ENCODE results near the gene SOX5.

Gene SOX5

DNA sequence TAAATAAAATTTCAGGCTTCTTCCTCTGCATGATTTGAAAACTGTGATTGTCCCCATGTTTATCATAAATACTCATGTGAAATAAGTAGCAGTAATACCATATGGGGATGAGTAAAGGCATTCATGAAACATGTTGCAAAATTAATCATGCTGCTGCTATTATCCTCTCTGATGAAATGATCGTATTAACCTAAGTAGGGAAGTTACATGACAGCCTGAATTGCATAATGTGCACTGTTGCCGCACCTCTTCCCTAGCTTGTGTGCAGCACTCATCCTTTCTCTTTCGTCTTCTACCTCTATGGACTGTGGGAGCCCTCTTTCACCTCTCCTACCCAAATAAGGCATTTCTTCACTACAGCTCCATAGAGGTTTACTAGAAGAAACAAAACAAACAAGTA, 367.6 kb downstream of the SOX5 start:
- no peak for DNase-seq

DNA sequence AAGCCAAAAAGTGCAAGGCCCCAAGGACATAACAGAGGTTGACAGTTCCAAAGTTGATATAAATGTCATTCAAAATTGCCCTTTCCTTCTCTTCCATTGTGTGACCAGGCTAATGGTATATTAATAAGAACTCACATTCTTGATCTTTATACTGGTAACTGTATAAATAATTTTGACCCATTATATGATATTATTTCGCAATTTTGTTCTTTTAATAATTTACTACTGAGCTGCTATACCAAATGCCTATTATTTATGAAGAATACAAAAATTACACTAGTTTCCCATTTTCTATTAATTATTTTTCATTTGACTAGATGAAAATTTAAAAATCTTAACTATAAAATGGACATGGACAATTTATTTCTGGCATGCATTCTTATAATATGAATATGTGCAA, 370.2 kb downstream of the SOX5 start:
- DNase-seq: no peak

DNA sequence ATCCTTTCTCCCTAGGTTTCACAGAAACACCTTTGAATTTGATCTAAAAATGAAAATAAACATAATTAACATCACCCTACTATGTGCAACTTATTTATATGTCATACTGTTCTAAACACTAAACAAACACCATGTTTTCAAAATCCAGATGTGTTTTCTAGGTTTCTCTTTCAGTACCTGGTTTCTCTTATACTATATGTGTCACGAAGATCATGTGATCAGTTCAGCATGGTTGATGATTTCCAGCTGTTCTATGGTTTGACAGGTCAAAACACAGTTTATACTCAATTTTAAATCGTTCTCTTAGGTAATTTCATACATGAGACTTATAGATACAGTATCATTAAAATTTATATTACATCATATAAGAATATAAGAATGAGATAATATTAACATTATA, 373.1 kb downstream of the SOX5 start:
- DNase-seq: no peak

DNA sequence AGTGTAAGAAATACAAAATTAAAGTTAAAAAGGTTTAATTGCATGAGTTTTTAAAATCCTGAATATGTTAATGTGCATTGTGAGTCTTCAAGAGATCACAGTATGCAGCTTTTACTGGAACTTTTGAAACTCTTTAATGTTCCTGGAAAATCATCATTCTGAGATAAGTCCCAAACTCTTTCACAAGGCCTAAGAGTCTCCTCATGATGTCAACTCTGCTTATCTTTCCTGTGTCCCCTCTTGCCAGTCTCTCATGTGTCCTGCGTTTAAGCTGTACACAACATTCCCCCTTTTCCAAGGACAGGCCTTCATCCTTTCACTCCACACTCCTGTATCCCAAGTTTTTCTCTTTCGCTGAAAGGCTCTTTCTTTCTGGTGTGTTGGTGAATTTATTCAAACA, 380.1 kb downstream of the SOX5 start:
- DNase-seq: no peak

DNA sequence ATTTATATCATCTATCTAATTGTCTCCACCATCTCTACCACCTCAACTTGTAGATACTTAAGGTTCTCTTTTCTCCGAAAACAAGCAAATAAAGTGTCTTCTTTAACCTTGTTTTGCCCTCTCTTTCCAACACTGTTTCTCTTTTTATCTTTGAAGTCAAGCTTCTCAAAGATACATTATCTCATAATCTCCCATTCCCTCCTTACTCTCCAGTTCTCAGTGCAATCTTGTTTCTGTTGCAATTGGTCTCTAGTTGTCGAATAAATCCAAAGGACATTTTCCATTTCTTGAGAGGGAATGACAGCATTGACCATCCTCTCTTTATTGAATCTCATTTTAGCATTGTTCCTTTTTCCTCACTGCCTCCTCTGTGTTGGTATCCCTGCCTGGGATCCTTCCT, 383.3 kb downstream of the SOX5 start:
- no peak for DNase-seq

DNA sequence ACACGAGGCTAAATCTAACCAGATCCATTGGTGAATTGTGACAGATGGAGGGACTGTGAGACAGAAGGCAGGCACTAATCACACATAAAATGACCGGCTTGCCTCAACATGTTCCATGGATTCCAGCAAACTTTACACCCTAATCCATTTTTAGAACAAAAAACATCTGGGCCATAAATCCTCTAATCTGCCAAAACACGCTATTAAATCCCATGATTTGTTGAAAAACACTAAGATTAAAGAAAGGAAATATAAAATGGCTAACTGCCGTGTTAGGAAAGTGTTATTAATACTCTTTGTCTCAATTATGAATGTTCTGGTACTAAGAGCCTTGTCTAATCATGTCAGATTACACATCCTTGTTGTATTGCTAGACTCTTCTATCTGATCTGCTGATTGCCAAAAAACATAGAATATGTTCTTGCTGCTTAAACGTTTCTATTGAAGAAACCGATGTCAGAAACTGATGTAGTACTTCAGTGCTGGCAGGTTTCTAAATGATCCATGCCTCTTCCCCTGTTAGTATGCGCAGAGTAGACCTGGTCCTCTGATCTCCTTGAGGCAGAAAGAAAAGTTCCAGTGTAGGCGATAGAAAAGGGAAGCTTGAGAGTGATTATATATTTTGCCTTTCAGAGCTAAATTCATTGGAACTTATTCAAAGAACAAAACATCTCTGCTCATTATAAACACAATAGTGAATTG, 384.9 kb downstream of the SOX5 start:
- no peak for DNase-seq

DNA sequence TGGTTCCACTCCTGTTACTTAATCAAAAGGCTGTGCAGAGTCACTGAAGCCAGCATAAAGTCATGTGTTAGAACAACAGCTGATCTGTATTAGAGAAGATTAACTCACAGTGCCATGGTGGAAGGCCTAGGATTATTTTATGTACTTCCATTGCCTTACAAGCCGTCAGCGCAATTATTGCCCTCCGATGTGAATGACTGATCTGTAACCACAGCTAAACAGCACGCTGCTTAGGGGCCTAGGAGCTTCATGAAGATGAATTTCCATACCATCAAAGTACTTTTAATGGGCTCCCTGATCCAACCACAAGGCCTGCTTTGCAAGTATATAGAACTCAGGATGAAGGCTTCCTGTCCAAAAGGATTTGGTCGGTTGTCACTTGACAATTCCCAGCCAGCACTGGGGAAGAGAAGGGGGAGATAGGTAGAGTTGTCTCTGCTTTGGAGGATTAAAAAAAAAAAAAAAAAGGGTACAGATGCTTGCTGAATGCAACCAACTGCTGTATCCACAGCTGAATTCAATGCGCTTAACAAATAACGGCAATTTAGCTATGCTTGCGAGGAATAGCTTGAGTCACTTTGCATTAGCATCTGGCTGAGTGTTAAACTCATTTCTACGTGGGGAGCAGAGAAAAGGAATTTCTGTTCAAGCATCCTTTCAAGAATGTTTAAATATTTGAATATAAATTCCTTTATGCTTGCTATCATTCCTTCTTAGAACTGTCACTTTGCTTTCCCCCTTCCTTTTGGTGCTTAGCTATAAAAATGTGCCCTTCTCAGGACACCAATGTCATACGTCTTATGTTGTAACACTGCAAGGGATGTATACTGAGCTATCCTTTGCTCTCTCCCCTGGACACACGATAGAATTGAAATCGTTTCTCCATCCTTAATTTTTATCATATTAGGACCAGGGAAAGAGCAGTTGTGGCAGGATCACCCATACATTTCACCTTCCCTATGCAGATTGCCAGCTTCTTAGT, 387.8 kb downstream of the SOX5 start:
- no peak for DNase-seq

DNA sequence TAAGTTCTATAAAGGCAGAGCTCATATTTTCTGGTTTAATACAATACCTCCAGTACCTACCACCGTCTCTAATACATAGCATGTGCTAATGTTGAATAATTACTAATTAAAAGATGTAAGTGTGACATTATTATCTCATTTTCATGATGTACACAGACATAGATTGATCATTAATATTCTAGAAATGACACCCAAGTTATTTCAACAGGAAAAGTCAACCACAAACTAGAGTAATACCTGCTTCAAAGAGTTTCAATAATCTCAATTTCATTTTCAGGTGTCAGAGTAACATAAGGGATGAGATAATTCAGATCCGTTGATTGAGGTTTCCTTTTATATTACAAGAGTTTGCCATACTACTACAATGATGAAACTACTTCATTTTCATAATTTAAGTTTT, 388.9 kb downstream of the SOX5 start:
- no peak for DNase-seq

DNA sequence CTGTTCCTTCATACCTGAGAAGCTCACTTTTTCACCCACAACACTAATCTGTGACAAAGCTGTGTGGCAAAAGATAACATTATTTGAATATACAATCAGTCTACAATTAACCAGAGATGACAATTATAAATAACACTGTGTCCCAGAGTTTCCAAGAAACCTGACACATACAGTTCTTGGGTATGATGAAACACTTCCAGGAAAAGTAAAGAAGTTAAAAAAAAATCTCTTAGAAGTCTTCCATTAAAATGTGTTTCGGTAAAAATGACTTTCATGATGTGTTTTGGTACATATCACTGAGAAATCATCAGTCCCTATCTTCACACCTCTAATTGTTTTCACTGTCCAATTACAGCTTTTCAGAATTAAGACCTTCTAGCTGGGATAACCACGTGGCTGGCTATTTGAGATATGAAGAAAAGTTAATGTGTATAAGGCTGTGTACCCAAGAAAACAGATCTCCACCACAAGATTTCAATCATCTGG, 390.2 kb downstream of the SOX5 start:
- no peak for DNase-seq

DNA sequence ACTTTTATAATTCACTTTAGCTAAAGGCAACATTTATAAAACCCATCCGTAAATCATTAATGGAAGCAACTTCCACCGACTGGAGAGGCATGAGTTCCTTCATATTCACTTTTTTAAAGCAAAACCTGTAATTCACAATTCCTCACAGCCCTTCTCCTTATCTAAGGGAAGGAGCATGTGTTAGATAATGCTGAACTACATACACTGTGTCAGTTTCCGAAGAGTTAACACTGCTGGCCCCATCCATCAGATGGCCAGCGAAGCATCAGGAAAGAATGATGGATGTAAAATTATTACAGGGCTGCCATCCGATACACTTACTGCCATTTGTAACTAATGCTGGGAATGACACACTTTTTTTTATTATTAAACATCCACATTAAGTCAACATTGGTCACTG, 392.8 kb downstream of the SOX5 start:
- no peak for DNase-seq

DNA sequence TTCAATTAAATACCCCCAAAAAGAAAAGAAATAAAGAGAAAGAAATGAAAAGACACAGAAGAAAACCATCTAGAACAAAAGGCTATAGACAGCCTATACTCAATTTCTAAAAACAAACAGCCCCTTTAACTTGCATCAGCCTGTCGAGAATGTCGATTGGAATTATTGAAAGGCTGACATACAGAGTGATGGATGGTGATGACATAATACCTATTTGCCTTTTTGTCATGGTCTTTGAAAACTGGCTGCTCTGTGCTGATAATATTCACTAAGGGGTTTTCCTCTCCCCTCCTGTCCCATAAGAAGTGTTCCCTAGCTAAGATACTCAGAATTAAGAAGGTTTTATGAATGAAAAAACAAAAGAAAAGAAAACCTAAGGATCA, 393.7 kb downstream of the SOX5 start:
- no peak for DNase-seq

DNA sequence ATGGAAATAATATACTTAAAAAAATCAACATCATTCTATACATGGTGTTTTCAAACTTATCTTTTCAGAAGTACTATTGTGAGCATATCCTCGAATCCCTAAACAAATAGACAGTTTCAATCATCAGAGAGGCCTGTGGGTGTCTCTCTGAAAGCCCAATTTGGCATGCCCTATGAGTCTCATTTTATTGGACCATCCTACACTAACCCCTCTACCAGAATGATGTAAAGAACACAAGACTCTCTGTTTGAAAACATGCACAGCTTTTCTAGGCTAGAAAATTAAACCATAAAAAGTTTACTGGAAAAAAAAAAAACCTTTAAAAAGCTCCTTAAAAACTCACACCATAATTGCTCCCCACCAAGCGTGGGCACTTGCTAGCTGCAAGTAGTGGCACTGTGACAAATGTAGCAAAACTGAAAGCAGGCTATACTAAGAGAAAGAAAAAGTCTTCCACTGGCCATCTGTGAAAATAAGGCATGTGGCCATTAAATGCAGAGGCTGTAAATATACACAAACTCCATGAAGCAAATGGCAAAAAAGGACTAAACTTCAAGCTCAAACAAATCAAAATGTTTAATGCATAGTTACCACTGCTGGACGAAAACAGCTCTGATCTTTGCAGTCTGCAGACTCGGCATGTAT, 394.2 kb downstream of the SOX5 start:
- no peak for DNase-seq

DNA sequence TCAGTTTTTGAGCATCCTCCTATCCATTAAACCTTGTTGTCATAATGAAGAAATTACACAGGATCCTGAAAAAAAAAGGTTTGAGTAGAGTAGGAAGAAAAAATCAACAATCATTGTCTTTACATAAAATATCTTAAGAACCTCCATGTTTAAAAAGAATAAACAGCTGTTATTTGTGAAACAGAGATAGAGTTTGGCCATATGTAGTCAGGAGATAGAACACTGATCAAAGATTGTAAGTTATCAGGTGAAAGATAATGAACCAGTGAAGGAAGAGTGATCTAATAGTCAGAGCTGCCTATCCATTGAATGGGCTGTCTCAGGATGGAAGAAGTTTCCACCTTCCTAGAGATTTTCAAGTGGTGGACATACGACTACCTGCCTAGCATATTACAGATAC, 397.1 kb downstream of the SOX5 start:
- DNase-seq: no peak

DNA sequence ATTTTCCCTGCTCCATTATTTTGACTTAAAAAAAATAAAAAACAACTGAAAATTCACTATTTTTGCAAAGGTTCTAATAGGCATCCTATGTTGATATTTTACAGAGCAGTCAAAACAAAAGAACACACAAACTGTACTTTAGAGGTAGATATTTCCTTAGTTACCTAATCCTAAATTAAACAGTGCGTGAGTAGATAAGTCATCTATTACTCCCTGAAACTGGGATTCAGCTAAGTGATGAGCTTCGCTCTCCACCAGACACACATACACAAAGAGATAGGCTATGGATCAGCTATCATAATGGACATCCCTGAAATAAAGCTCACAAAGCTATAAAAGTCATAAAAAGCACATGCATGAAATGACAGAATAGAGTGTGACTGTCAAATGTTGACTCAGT, 398.7 kb downstream of the SOX5 start:
- no peak for DNase-seq

DNA sequence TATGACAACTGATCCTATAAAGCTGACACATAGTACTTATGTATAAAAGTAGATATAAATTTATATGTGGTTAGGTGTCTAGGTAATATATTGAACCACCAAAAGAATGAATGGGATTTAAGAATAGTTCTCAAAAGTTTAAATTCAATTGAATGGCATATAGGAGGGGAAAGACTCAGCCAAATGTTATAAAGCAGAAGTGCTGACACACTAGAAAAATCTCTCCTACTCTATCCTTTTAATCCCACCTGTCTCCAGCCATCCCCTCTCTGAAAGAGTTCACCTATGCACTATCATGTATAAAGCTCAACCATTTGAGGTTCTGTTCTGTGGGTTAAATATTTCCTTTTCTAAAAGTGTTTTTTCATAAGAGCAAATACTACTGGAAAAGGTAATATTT, 400.7 kb downstream of the SOX5 start:
- no peak for DNase-seq

DNA sequence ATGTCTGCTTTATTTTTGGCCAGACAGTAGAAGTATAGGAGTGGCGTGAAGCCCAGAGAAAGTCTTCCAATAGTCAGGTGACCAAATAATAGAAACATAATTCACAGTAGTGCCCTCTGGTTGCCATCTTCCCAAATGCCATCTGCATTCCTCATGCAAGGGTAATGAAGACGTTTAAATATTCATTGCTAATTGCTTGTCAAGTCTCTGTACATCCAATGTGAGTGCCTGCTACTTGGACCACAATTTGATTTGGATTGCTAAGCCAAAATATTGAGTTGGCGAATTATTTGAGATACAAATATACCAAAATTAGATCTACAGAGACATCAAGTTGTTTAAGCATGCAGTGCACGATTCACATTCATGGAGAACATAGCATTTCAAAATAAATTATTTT, 402.7 kb downstream of the SOX5 start:
- no peak for DNase-seq

DNA sequence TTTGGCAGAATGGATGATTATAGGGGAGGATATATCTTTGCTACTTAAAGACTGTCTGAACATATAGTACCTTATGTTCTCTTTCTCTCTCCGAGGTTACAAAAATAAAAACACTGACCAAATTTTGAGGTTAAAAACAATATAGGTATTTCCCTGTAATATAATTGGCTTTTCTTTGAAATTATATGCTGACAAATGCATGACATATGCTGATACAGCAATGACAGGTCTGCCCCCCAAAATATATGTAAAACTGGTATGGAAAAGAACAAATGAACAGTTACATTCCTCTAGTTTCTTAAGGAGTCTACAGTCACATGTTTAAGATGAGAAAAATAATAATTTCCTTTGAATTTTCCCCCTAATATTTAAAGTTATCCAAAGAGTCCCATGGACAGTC, 405.7 kb downstream of the SOX5 start:
- no peak for DNase-seq

DNA sequence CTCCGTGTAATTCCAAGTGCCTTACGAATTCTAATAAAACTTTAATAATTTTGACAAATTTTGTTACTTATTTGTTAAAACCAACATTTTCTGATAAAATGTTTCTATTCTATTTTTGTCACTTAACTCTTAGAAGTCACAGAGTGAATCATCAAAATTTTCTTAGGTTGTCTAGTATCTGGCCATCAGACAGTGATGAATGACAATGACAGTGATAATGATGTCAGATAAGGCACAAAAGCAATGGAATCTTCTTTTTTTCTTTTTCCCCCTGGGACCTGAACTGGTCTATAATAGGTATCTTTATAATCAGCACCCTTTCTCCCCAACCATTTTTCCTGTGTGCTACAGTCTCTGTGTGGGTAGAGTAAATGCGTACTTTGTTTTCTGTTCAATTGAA, 407.3 kb downstream of the SOX5 start:
- DNase-seq: no peak

DNA sequence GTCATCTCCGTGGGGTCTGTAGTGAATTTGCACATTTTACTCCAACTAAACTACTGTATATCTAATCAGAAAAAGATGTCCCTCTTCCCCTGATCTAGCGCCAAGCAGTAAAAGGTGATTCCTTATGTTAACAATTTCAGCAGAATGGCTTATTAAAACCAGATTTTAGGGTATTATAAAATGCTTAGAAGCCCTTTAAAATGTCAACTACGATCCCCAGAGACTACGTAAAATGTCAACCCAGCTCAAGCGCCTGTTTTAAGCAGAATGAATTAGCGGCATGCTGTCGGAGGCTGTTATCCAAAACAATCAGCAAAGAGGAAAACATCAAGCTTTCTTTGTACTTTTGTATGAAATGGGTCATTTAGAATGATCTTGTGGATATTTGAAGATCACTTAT, 408.9 kb downstream of the SOX5 start:
- DNase-seq: no peak

DNA sequence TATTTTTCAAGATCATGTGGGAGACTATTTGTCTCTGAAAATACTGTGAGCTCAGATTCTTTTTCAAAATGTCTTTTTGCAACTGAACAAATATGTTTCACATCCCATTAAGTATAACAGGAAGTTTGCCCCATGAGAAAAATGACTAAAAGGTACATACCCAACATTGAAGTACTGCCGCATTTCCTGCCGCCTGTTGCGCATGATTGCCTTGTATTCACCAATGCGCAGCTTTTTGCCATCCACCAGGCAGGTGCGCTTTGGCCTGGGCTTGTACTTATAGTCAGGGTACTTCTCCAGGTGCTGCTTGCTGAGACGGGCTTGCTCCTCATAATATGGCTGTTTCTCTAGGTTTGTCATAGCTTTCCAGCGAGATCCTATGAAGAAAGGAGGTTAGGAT, 413.2 kb downstream of the SOX5 start:
- no peak for DNase-seq

DNA sequence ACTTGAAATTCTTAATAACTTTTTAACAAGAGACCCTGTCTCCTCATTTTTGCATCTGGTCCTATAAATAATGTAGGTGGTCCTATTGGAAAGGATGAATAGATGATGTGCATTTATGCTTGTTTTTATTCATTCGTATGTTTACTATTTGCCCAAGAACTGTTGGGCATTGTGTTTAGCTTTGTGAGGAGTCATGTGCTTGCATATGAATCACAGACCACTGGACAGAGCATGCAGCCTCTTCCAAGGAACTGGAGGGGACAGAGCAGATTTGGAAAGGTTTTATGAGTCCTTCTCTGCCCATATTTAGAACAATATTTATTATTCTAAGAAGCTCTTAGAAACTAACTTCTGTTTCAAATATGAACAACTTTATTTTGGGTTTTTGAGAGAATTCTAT, 414.0 kb downstream of the SOX5 start:
- no peak for DNase-seq

DNA sequence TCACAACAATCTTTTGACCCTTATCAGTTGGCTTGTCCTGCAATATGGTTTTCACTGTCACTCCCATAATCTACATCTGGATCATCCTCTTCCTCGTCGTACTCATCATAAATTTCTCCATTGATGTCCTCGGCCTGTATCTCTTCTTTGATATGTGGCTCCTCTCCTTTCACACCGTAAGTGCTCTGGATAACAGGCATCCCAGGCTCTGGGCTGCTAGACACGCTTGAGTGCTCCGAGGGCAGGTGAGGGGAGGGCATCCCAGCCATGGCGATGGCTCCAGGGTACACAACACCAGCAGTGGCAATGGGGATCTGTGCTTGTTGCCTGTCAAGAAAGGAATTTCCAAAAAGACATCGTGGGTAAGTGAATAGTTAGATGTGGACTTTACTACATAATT, 415.3 kb downstream of the SOX5 start:
- DNase-seq: no peak

DNA sequence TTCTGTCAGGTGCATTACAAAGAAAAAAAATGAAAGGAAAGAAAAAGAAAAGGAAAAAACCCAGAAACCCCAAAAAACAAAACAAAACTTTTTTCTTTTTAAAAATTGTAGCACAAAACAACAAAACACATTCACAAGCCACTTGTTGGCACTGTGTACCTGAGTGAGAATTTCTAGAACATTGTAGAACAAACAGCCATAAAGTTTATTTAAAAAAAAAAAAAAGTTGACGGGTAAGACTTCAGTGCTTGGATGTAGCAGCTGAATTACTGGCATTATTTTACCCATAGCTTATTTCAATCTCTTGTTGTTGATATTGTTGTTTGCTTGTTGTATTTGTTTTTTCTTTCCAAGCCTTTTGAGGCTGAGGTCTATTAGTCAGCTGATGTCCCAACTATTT, 415.8 kb downstream of the SOX5 start:
- DNase-seq: no peak

DNA sequence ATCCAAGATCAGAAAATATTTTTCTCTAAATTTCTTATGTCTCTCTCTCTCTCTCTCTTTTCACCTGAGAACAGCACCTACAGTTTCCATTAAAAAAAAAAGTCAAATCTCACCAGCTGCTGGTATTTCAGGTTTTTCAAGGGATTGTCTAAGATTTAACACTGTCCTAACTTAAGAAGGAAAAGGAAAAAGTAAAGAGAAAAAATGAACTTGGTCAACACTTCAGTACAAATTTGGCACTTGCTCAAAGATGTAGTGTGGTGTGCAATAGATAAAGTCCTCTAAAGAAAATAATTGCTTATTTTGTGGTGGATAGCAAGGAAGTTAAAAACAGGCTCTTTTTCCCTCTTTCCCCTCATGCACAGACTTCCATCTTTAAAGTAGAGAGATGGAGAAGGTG, 416.2 kb downstream of the SOX5 start:
- DNase-seq: no peak
